ENCODE measurements around the gene HLA-DMB.

The HLA-DMB gene

DNA sequence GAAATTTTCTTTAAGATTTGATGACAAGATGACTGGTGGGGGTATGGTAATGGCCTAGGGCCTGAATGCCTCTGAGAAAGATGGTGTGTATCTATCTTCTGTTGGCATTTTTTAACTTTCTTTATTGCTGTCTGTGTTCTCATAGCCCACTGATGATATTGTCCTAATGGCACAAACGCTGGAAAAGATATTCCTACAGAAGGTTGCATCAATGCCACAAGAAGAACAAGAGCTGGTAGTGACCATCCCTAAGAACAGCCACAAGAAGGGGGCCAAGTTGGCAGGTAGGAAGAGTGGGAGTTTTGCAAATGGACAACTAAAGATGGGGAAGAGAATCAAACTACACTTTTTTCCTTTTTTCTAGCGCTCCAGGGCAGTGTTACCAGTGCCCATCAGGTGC, 35.1 kb upstream of the HLA-DMB start:
- H3K4me3 ChIP-seq (ENCODE audit: low read length), result peak overlapping the region; percentile 96
- DNase-seq (ENCODE audit: low read depth), result no peak
- TF ChIP-seq, protein P1, sequence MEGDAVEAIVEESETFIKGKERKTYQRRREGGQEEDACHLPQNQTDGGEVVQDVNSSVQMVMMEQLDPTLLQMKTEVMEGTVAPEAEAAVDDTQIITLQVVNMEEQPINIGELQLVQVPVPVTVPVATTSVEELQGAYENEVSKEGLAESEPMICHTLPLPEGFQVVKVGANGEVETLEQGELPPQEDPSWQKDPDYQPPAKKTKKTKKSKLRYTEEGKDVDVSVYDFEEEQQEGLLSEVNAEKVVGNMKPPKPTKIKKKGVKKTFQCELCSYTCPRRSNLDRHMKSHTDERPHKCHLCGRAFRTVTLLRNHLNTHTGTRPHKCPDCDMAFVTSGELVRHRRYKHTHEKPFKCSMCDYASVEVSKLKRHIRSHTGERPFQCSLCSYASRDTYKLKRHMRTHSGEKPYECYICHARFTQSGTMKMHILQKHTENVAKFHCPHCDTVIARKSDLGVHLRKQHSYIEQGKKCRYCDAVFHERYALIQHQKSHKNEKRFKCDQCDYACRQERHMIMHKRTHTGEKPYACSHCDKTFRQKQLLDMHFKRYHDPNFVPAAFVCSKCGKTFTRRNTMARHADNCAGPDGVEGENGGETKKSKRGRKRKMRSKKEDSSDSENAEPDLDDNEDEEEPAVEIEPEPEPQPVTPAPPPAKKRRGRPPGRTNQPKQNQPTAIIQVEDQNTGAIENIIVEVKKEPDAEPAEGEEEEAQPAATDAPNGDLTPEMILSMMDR (conservative IDR thresholded peaks at IDR 0.05; ENCODE audit: low read length), result no peak

DNA sequence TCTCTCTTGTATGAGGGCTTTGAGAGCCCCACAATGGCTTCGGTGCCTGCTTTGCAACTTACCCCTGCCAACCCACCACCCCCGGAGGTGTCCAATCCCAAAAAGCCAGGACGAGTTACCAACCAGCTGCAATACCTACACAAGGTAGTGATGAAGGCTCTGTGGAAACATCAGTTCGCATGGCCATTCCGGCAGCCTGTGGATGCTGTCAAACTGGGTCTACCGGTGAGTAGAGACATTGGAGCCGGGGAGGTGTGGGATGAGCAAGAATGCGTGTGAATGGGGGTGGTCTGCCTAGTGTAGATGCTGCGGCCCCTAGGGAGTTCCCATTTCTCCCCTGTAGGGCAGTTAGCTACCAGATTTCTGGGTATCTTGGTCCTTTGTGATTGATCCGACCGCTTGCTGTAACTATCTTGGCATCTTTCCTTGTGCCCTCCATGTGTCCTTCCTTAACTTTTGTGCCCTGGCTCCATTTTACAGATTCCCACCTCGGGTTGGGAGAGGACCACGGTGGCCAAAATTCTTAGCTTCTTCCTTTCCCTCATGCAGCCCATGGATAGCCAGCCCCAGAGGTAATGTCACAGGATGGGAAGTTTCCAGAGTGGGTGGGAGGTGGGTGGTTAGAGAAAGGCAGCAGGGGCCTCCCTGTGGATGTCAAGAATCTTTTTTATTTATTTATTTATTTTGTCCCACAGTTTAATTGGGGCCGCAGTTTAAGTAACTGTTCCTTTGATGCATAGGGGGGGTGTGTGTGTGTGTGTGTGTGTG, 33.9 kb upstream of the HLA-DMB start:
- peak overlapping the region; percentile 96 for H3K4me3 ChIP-seq (ENCODE audit: low read length)
- DNase-seq (ENCODE audit: low read depth), result no peak
- TF ChIP-seq, protein P1 (conservative IDR thresholded peaks at IDR 0.05; ENCODE audit: low read length), result no peak

DNA sequence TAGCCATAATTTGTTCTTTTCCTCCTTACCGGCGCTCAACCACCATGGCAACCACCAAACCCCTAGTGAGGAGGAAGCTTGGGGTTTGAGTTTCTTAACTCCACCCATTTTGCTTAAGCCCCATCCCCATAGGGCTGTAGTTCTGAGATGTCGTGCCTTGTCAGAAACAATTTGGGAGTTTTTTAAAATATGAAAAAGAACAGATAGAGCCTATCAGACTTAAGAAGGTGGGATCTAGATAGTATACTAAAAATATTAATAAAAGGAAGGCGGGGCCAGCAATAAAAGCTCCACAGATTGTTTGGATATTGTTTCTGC, 33.1 kb upstream of the HLA-DMB start:
- peak; percentile 44 for DNase-seq (ENCODE audit: low read depth)
- H3K4me3 ChIP-seq (ENCODE audit: low read length), result peak overlapping the region; percentile 96
- TF ChIP-seq, protein P1 (conservative IDR thresholded peaks at IDR 0.05; ENCODE audit: low read length), result no peak

DNA sequence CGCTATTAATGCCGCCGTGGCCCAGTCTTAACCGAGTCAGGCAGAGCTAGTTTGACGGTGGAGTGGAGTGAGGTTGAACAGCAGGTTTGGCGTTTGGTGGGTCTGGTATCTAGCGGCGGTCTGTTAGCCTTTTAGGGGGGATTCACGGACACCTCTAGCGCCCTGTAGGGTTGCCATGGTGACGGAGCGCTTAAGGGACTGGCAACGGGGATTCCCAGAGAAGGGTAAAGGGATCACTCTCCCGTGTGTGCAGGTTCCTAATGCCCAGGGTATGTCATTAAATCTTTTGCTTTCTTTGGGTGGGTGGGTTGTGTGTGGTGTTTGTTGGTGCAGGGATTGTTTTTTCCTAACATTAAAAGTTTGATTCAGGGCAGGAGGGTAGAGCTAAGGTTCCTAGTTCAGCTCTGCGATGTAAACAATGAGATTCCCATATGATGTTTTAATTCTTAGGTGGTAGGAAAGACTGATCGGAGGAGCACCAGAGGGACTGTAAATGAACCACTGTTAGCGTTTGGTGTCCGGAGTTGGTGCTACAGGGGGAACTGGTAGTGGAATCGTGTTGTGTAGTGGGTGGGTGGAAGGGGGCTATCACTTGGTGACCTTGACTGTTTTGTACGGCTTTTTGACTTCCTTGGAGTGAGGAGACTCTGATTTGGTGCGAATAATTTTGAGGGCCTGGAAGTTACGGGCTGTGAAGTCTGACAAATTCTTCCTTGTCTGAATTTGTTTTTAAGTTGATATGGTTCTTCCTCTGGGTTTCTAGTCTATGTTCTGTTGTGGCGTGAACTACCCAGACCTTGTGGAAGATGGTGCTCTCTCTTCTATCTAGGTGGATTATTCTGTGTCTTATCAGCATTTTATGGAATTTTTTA, 32.6 kb upstream of the HLA-DMB start:
- H3K4me3 ChIP-seq (ENCODE audit: low read length), result peak overlapping the region; percentile 96
- TF ChIP-seq, protein P1 (conservative IDR thresholded peaks at IDR 0.05; ENCODE audit: low read length), result no peak
- peak; percentile 31 for DNase-seq (ENCODE audit: low read depth)

DNA sequence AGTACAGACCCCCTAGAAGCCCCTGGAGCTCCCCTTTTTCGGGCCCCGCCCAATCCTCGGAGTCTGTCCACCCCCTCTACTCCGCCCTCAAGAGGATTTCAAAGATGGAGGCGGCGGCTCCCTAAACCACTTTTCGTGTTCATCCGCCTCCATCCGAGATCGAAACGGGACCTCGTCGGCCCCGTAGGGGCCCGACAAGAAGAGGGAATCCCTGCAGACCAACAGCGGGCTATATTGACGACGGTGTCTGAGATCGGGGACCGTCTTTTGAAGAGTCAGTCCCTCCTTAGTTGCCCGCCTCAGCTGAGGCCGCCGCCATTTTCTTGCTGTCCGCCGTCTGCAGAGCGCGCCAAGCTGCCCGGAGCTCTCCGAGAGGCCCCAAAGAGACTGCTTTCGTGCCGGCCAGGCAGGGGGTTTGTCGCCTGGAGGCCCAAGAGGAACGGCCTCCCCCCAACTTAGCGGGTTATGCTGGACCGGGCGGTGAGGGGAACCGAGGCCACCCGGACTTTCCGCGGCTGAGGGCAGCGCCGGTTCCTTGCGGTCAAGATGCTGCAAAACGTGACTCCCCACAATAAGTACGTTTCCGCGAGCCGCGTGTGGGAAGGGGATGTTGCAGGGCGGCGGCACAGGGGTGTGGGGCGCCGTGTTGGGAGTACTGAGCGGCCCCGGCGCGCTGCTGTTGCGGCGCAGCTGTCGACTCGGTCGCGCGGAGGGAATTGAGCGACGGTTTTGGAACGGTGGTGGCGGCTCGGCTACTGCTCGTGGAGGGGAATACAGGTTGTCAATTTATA, 31.7 kb upstream of the HLA-DMB start:
- peak overlapping the region; percentile 96 for H3K4me3 ChIP-seq (ENCODE audit: low read length)
- no peak for DNase-seq (ENCODE audit: low read depth)
- TF ChIP-seq, protein P1 (conservative IDR thresholded peaks at IDR 0.05; ENCODE audit: low read length), result no peak

DNA sequence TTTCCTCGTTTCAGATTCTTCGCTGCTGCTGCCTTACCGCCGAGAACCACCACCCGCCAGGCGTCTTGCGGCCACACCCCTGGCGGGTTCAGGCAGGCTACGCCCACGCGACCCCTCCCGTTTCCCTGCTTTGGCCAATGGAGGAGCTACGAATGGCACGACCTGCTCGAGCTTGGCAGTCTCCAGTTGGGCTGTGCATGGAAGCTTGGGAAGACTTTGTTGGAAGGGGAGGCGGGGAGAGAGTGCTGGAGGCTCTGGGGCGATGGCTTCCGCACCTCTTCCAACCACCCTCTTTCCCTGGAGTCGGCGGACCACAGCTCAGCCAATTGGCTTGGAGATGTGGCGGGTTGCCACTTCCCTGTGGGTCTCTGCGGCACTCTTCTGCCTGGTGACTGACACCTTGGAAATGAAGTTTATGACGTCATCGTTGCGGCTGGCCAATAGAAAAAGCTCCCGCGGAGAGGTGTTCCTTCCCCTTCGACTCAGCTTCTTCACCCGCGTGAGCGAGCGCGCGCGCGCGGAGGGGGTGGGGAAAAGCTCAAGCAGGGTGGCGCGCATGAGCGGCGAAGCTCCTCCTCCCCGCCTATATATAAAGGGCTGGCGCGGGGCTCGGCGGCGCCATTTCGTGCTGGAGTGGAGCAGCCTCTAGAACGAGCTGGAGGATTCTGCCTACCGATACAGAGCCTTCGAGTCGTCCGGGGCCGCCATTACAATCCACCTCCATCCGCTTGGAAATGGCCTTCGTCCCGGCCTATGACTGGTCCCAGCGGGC, 30.9 kb upstream of the HLA-DMB start:
- TF ChIP-seq, protein P1 (conservative IDR thresholded peaks at IDR 0.05; ENCODE audit: low read length), result no peak
- H3K4me3 ChIP-seq (ENCODE audit: low read length), result peak overlapping the region; percentile 97
- peak; percentile 100 for DNase-seq (ENCODE audit: low read depth)

Data from AG10803 (cell line).